Activated T-cell treated with anti-CD3 and anti-CD28 coated beads, Interleukin-2, amount 50 U/mL, for 72 hours (primary cell): ENCODE measurements around the gene MUC2. TPM values are rescaled to one million over a fixed set of nuclear protein-coding genes. Genes with fewer than 3 reads are reported as not detected.

ENCODE experiments used
- ATAC-seq, 2 donors: fragments of 150-1000 bp; cut with Tn5 transposase; replicated peaks in 1 of 2; 2 replicates each; pipeline ENCODE4 v1.10.0; 2021; ENCODE audit warnings: moderate library complexity in 2 of 2, mild to moderate bottlenecking in 1 of 2
- DNase-seq, 2 donors: peaks; one replicate each; pipeline ENCODE4 v3.0.0; 2021 to 2022; ENCODE audit warnings: mixed read lengths in 1 of 2
- H3K27ac Mint-ChIP-seq: one replicate; pipeline ENCODE4 v1.8.0; 2022; ENCODE audit warnings: mild to moderate bottlenecking, moderate library complexity, mixed read lengths
- H3K27me3 Mint-ChIP-seq: one replicate; pipeline ENCODE4 v1.8.0; 2022; ENCODE audit warnings: low read depth, mixed read lengths
- H3K36me3 Mint-ChIP-seq, 2 donors: one replicate each; pipeline ENCODE4 v1.8.0; 2022; ENCODE audit warnings: mixed read lengths in 2 of 2, mild to moderate bottlenecking in 1 of 2; ENCODE audit not compliant: insufficient read depth in 2 of 2
- H3K4me1 Mint-ChIP-seq: one replicate; pipeline ENCODE4 v1.8.0; 2022; ENCODE audit warnings: low read depth, mixed read lengths
- H3K4me3 Mint-ChIP-seq, 2 donors: one replicate each; pipeline ENCODE4 v1.8.0; 2022; ENCODE audit warnings: mild to moderate bottlenecking in 2 of 2, mixed read lengths in 2 of 2, moderate library complexity in 2 of 2
- H3K9me3 Mint-ChIP-seq, 2 donors: one replicate each; pipeline ENCODE4 v1.8.0; 2022; ENCODE audit warnings: mixed read lengths in 2 of 2
- total RNA-seq, 2 donors: library from RNA; stranded (reverse); gene quantifications; one replicate each; pipeline ENCODE4 v1.2.3, GENCODE V29; 2022

MUC2 gene
- total RNA-seq, 2 donors from 2014 or later, result not detected

DNA sequence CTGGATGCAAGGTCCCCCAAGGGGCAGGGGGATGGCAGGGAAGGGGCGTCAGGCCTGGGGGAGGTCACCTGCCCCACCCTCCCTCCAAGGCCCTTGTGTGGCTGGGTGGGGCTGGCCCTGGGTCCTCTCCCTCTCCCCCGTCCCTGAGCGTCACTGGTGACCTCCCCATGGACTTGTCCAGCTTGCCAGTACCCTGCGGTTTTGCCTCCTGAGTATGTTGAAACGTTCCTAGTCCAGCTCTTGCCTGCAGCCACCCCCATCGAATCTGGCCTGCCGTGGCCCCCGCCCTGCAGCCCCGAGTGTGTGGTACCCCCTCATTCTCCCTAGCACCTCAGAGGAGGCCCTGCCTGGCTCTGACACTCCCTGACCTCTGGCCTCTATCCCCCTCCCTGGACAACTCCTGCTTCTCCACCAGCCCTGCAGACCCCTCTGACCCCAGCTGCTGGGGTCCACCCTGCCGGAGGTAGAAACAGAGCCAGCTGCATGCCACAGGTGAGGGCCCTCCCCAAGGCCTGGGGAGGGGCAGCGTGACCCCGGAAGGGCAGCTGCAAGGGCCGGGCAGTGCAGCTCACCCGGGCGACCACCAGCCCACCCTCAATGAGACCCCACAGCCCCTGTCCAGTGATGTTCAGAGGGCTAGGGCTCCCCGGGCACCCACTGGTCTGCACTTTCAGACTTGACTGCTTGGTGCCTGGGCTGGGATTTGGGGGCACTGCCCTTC is 34.1 kb upstream of the MUC2 start:
- no peak overlapping the region for H3K27ac Mint-ChIP-seq
- H3K9me3 Mint-ChIP-seq, result no peaks in the 10 kb centered on the region
- peaks cover 6% of the 10 kb centered on the region for H3K27me3 Mint-ChIP-seq
- H3K36me3 Mint-ChIP-seq, result no peaks in the 10 kb centered on the region
- DNase-seq (no peak), ATAC-seq (no peak)
- H3K4me1 Mint-ChIP-seq, result no peaks in the 10 kb centered on the region
- H3K4me3 Mint-ChIP-seq, result no peak overlapping the region

DNA sequence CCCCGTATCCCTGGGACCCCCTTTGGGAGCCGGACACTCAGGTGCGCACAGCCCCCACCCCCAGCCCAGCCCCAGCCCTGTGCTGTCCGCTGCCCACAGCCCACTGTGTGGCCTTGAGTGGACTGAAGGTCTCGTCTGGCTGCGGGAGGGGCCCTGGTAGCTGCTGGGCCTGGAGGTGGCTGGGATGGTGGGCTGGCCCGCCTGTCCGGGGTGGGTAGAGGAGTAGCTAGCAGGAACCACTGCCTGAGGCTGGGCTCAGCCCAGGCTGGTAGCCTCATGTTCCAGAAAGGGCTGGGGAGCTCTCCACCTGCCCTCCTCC is 33.6 kb upstream of the MUC2 start:
- no peaks in the 10 kb centered on the region for H3K36me3 Mint-ChIP-seq
- H3K4me3 Mint-ChIP-seq, result no peak overlapping the region
- ATAC-seq (no peak), DNase-seq (no peak)
- H3K9me3 Mint-ChIP-seq, result no peaks in the 10 kb centered on the region
- H3K27me3 Mint-ChIP-seq, result peaks cover 6% of the 10 kb centered on the region
- no peak overlapping the region for H3K27ac Mint-ChIP-seq
- H3K4me1 Mint-ChIP-seq, result no peaks in the 10 kb centered on the region

DNA sequence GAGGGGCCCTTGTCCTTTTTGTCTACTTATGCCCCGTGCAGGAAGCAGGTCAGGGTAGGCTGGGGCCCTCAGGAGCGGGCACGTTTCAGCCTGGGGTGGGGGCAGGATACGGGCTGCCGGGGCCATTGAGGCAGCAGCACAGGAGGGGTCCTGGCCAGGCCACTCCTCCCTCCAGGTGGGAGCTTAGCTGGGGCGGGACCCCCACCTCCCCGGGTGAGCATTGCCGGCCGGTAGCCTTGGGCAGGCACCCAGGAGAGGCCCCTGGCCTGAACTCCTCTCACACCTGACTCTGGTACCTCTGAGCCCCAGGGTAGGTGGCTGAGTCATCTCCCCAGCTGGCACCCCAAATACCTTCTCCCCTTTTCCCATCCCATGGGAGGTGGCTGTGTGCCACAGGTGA is 33.2 kb upstream of the MUC2 start:
- Mint-ChIP-seq H3K9me3 (no peaks in the 10 kb centered on the region), H3K27me3 (peaks cover 6% of the 10 kb centered on the region), H3K4me3 (no peak overlapping the region), H3K36me3 (no peaks in the 10 kb centered on the region), H3K4me1 (no peaks in the 10 kb centered on the region), H3K27ac (no peak overlapping the region)
- ATAC-seq (no peak), DNase-seq (no peak)

DNA sequence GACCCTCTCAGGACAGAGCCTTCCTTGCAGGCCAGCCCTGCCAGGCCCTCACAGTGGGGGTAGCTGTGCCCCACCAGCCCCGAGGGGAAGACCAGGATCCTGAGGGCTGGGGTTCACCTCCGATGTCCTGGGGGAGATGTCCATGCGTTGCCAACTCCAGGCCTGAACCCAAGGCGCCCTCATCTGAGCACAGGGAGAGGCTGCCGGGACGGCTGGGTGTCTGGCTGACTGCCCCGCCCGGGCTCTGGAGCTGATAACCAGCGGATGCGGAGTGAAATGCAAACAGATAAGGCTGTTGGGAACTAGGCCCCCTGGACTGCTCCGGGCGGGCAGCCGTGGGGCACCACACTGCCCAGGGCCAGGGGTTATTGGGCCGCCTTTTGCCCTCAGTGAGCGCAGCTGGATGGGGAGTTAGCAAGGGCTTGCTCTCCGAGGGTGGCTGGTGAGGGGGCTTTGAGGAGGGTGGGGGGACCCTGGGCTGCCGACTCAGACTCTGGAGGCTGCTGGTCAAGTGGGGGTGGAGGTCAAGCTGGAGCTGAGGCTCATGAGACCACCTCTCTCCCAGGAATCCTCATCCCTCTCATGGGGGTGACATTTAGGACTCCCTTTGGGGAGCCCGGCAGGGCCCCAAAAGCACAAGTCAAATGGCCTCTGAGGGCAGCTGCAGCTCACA is 32.6 kb upstream of the MUC2 start:
- H3K36me3 Mint-ChIP-seq, result no peaks in the 10 kb centered on the region
- H3K4me3 Mint-ChIP-seq, result no peak overlapping the region
- ATAC-seq, result no peak
- H3K4me1 Mint-ChIP-seq, result no peaks in the 10 kb centered on the region
- H3K9me3 Mint-ChIP-seq, result no peaks in the 10 kb centered on the region
- no peak for DNase-seq
- H3K27ac Mint-ChIP-seq, result no peak overlapping the region
- peaks cover 6% of the 10 kb centered on the region for H3K27me3 Mint-ChIP-seq

DNA sequence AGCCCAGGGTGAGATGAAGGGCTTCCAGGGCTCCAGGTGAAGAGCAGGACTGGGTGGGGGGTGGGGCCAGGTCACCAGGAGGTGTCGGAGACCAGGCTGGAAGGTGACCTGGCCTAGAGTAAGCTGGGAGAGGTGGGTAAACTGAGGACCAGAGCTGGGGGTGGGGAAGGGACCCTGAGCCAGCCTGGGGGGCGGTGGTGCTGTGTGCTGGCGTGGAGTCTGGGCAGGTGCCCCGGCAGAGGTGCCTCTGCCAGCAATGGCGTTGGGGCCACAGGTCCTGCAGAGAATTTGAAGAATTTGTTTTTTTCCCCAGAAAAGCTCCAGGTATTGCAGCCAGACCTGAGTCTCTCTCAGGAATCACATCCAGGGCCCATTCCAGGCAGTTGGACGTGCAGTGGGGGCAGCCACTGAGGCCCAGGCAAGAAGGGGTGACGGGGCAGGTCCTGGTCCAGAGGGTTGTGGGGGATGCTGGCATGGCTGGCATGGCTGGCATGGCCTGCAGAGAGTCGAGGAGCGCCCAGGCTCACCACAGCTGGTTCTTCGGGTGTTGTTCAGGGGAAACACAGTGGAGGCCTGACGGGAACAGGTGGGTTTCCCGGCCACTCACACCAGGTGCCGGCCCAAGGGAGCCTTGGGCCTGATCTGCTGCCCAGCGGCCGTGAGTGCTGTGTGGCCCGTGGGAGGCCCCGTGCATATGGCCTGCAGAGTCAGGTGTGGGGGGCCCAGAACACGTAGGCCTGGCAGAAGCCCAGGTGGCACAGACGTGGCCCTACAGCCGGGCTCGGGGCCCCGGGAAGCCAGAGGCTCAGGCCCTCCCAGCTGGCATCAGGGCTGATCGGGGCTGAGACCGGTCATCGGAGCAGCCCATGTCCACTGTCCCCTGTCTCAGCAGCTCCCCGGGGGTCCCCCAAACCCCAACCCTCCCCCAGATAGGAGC is 31.8 kb upstream of the MUC2 start:
- no peaks in the 10 kb centered on the region for H3K9me3 Mint-ChIP-seq
- DNase-seq, result no peak
- no peaks in the 10 kb centered on the region for H3K4me1 Mint-ChIP-seq
- H3K27me3 Mint-ChIP-seq, result peaks cover 6% of the 10 kb centered on the region
- ATAC-seq, result no peak
- no peak overlapping the region for H3K27ac Mint-ChIP-seq
- H3K36me3 Mint-ChIP-seq, result no peaks in the 10 kb centered on the region
- no peak overlapping the region for H3K4me3 Mint-ChIP-seq

DNA sequence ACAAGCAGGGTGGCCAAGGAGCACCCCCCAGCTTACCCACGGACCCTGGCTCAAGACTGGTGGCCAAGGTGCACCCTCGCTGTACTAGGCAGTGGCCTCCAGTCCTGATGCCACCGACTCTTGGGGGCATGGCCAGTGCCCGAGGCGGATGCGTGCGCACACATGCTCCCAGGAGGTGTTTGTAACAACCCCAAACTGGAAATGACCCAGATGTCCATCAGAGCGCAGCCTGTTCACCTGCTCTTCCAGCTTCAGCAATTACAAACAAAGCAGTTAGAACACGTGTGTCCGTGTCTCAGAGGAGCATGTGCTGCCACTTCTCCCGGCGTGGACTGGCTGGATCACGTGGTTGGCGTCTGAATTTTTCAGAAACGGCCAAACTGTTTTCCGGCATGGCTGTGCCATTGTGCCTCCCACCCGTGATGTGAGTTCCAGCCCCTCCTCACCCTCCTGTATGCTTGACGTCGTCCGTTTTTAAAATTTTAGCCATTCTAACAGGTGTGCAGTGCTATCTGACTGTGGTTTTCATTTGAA is 31.0 kb upstream of the MUC2 start:
- Mint-ChIP-seq H3K4me1 (no peaks in the 10 kb centered on the region), H3K27ac (no peak overlapping the region), H3K27me3 (peaks cover 6% of the 10 kb centered on the region), H3K9me3 (no peaks in the 10 kb centered on the region), H3K4me3 (no peak overlapping the region), H3K36me3 (no peaks in the 10 kb centered on the region)
- ATAC-seq (no peak), DNase-seq (no peak)

DNA sequence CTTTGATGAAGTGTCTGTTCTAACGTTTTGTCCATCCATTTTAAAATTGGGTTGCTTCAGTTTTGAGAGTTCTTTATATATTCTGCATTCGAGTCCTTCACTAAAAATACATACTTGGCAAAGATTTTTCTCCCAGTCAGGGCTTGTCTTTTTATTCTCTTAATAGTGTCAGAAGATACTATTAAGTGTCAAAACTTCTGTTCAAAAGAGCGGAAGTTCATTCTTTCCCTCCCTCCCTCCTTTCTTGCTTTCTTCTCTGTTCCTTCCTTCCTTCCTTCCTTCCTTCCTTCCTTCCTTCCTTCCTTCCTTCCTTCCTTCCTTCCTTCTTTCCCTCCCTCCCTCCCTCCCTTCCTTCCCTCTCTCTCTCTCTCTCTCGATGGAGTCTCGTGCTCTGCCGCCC is 30.5 kb upstream of the MUC2 start:
- peaks cover 6% of the 10 kb centered on the region for H3K27me3 Mint-ChIP-seq
- H3K36me3 Mint-ChIP-seq, result no peaks in the 10 kb centered on the region
- no peak overlapping the region for H3K4me3 Mint-ChIP-seq
- no peak overlapping the region for H3K27ac Mint-ChIP-seq
- H3K9me3 Mint-ChIP-seq, result no peaks in the 10 kb centered on the region
- DNase-seq, result no peak
- no peaks in the 10 kb centered on the region for H3K4me1 Mint-ChIP-seq
- no peak for ATAC-seq

DNA sequence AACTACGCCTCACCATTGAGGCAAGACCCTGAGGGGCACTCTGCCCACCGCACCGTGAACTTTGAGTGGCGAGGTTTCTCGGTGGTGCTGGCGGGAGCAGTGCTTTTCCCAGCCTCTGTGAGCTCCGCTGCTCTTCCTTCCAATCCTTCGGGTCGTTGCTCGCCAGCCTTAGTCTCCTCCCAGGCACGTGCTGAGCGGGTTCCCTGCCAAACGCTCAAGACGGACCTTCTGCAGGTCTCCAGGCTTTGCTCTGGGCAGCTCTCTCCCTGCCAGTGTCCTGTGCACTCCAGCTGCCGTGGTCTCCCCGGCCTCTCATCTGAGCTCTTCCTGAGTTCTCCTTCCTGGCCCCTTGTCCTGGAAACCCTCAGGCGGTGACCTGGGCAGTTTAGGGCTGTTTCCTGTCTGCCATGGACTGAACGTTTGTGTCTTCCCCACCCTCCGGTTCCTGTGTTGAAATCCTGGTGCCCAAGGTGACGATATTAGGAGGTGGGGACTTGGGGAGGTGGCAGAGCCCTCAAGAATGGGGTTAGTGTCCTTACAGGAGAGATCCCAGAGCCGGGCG is 27.0 kb upstream of the MUC2 start:
- ATAC-seq (no peak), DNase-seq (no peak)
- Mint-ChIP-seq H3K27me3 (peaks cover 6% of the 10 kb centered on the region), H3K4me3 (no peak overlapping the region), H3K27ac (no peak overlapping the region), H3K4me1 (no peaks in the 10 kb centered on the region), H3K36me3 (no peaks in the 10 kb centered on the region), H3K9me3 (no peaks in the 10 kb centered on the region)

DNA sequence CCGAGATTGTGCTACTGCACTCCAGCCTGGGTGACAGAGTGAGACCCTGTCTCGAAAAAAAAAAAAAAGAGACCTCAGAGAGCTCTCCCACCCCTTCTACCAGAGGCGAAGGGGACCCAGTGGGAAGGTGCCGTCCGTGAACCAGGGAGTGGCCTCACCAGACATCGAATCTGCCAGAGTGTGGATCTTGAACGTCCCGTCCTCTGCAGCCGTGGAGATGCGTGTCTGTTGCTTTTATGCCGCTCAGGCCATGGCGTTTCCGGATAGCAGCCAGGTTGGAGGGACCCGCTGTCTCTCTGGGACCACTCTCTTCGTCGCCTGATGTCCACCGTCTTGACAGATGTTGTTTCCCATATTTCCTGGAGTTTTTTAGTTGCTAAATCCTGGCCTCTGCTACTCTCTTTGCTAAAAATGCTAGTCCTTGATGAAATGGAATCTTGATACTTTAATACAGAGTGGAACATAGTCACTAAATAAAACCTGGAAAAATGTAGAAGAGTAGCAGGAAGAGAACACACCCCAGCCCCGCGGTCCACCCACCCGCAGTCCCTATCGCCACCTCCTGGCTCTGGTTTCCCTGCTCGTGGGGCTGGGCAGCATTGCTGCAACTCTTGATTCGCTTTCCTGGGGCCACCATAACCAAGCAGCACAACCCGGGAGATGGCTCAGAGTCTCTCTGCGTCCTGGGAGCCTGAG is 26.2 kb upstream of the MUC2 start:
- no peaks in the 10 kb centered on the region for H3K9me3 Mint-ChIP-seq
- no peak overlapping the region for H3K27ac Mint-ChIP-seq
- no peaks in the 10 kb centered on the region for H3K36me3 Mint-ChIP-seq
- no peaks in the 10 kb centered on the region for H3K4me1 Mint-ChIP-seq
- no peak overlapping the region for H3K4me3 Mint-ChIP-seq
- DNase-seq (no peak), ATAC-seq (no peak)
- H3K27me3 Mint-ChIP-seq, result peaks cover 6% of the 10 kb centered on the region

DNA sequence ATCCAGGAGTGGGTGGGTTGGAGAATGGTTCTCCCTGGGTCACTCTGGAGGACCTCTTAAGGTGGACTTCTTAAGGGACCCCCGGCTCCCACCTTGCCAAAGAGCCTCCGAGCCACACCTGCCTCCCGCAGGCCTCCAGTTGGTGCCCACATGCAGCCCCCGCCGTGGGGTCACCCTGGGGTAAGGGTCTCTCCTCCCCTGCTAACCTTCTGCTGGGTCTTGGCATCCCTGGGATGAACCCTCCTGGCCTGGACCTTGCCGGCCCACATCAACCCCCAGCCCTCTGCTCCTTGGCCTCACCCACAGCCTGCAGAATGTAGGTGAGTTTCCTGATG is 25.6 kb upstream of the MUC2 start:
- Mint-ChIP-seq H3K36me3 (no peaks in the 10 kb centered on the region), H3K4me3 (no peak overlapping the region), H3K4me1 (no peaks in the 10 kb centered on the region), H3K27ac (no peak overlapping the region), H3K9me3 (no peaks in the 10 kb centered on the region), H3K27me3 (peaks cover 2% of the 10 kb centered on the region)
- DNase-seq, result no peak
- no peak for ATAC-seq

DNA sequence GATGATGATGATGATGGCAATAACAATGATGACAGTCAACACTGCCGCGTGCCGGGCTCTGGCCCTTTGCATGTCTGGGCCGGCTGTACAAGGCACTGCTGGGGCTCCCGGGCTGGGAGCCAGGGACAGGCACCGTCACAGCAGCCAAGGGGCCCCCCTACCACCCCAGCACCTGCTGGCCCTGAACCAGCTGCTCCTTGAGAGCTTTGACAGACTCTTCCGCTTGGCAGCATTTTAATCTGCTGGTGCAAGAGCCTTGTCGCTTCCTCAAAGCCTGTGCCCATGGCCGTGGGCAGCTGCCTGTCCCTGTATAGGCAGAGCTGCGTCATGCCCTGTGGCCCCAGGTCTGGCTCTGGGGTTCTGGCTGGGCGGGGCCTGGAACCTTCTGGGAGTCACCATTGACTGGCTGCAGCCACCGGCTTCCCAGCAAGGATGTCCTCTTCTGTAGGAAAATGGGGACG is 25.2 kb upstream of the MUC2 start:
- DNase-seq (no peak), ATAC-seq (no peak)
- Mint-ChIP-seq H3K27me3 (no peaks in the 10 kb centered on the region), H3K4me1 (no peaks in the 10 kb centered on the region), H3K4me3 (no peak overlapping the region), H3K27ac (no peak overlapping the region), H3K9me3 (no peaks in the 10 kb centered on the region), H3K36me3 (no peaks in the 10 kb centered on the region)

DNA sequence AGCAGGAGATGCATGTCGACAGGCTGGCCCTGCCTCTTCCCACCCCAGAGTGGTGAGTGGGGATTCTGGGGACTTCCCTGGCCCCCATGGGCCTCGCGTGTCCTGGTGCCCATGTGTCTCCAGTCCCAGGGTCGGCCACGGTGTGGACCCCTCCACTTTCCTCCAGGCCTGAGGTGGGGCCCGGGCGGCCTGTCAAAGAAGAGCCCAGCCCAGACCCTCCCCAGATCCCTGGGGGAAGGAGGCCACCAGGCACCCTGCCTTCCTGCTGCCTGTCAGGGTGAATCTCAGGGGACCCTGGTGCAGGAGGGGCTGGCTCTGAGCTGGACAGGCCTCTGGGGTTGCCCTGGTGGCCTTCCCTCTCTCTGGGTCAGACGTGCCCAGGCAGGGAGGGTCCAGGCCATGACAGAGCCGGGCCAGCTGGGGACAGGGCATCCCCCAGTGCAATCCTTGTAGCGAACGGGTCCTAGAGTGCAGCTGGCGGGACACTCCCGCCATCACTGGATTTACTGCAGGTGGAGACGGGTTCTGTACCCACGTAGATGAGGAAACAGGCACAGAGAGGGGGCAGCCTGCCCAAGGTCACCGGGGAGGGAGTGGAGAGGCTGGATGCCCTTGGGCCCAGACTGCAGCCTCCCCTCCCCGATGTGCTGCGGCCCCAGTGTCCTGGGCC is 24.6 kb upstream of the MUC2 start:
- Mint-ChIP-seq H3K27me3 (no peaks in the 10 kb centered on the region), H3K4me3 (no peak overlapping the region), H3K27ac (no peak overlapping the region), H3K36me3 (no peaks in the 10 kb centered on the region), H3K9me3 (no peaks in the 10 kb centered on the region), H3K4me1 (no peaks in the 10 kb centered on the region)
- ATAC-seq (no peak), DNase-seq (no peak)
